Stimulated activated naive CD4-positive, alpha-beta T cell (primary cell): ENCODE measurements around the gene ANAPC2.

Source experiments
- DNase-seq, 6 experiments: peaks; one replicate each; lab custom pipeline; 2025; lab: John Stamatoyannopoulos, UW

Gene ANAPC2

GRCh38 chr9:137227054-137227852 lies 38.9 kb upstream of the ANAPC2 start, which contains the start of gene RNF224:
TSS of gene RNF224 (plus strand) at chr9:137227502. CDS start at chr9:137228336, 834 bp downstream.
- peak; percentile 51 to 81 (median 76) for DNase-seq

- DNase-seq = no peak
These were observed 38.1 kb upstream of the ANAPC2 start for GRCh38 chr9:137226338-137227053.

GRCh38 chr9:137225699-137226331 lies 37.5 kb upstream of the ANAPC2 start:
- no peak for DNase-seq

- no peak for DNase-seq
These were observed 36.7 kb upstream of the ANAPC2 start, which contains the start of gene CYSRT1 for GRCh38 chr9:137224830-137225694. TSS of gene CYSRT1 (plus strand) at chr9:137225174. CDS start at chr9:137225622, 448 bp downstream.

GRCh38 chr9:137223078-137223970 lies 35.0 kb upstream of the ANAPC2 start:
- DNase-seq = peak; percentile 96 to 99 (median 98)

- peak in 3 of 6 experiments; percentile 21 to 58 (median 40) for DNase-seq
These were observed 34.1 kb upstream of the ANAPC2 start, which contains the start of gene RNF208 for GRCh38 chr9:137222190-137223077. TSS of gene RNF208 (minus strand) at chr9:137222240. CDS start at chr9:137221212, 1,028 bp downstream.

- DNase-seq = peak in 2 of 6 experiments; percentile 11 to 33
These were observed 33.2 kb upstream of the ANAPC2 start for GRCh38 chr9:137221506-137222111.

GRCh38 chr9:137221095-137221505 lies 32.7 kb upstream of the ANAPC2 start:
- DNase-seq = no peak

GRCh38 chr9:137220317-137221094 lies 32.1 kb upstream of the ANAPC2 start:
- no peak for DNase-seq

- DNase-seq = no peak
These were observed 31.5 kb upstream of the ANAPC2 start for GRCh38 chr9:137219757-137220316.

GRCh38 chr9:137218754-137219271 lies 30.5 kb upstream of the ANAPC2 start:
- no peak for DNase-seq

- no peak for DNase-seq
These were observed 29.9 kb upstream of the ANAPC2 start for GRCh38 chr9:137218212-137218753.

- DNase-seq = no peak
These were observed 29.2 kb upstream of the ANAPC2 start for GRCh38 chr9:137217276-137218211.

- no peak for DNase-seq
These were observed 28.0 kb upstream of the ANAPC2 start for GRCh38 chr9:137216188-137216965.
